ENCODE measurements around the gene CIAO2A. TPM values are rescaled to one million over a fixed set of nuclear protein-coding genes. Genes with fewer than 3 reads are reported as not detected.

The CIAO2A gene
- total RNA-seq, 1 donor from 2014 or later = 53.4 TPM

DNA sequence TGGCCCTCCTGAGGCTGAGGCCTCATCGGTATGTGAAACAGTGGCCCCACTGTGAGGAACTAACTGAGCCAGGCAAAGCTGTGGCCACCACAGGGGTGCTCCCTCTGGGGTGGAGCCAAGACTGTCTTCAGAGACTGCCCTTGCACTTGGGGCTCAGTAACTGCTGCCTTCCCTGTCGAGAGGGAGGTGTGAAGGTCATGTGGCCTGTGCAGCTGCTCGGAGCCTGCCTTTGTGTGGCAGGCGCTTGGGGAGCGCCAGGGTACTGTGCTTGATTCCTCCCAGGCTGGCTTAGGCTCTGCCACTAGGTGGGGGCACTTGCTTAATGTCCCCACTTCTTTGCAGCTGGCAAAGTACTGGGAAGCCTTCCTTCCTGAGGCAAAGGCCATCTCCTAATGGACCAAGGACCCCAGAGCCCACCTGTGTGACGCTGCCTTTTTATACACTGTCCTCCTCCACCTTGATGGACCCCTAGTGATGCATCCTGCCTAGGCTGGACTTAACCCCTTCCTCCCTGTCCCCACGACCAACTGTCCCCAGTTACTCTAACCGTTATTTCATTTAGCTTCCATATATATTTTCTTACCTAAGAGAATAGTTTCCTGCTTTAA, 43.7 kb upstream of the CIAO2A start:
- Mint-ChIP-seq H3K4me1 (ENCODE audit: low read depth, unreplicated experiment) (no peaks in the 10 kb centered on the region), H3K9me3 (ENCODE audit: unreplicated experiment) (no peaks in the 10 kb centered on the region), H3K27ac (ENCODE audit: unreplicated experiment) (no peak overlapping the region), H3K36me3 (ENCODE audit: low read depth, unreplicated experiment) (peaks cover 19% of the 10 kb centered on the region), H3K27me3 (ENCODE audit: low read depth, unreplicated experiment) (no peaks in the 10 kb centered on the region), H3K4me3 (ENCODE audit: unreplicated experiment) (no peak overlapping the region)
- no peak overlapping the region for H3K4me2 ChIP-seq (ENCODE audit: low read length)
- DNase-seq (ENCODE audit: low read depth) (no peak), FAIRE-seq (no peak)
- H3K36me3 ChIP-seq (ENCODE audit: insufficient read depth, low read length) = peaks cover 39% of the 10 kb centered on the region
- no peak overlapping the region for H2AFZ ChIP-seq (ENCODE audit: low read depth, low read length)
- H3K9ac ChIP-seq (ENCODE audit: low read length) = no peak overlapping the region
- H3K9me3 ChIP-seq (ENCODE audit: insufficient read depth, low read depth, low read length) = no peaks in the 10 kb centered on the region
- no peaks in the 10 kb centered on the region for H3K4me1 ChIP-seq (ENCODE audit: insufficient read depth, low read length)
- H3K27ac ChIP-seq (ENCODE audit: low read depth, low read length) = no peak overlapping the region
- no peak for TF ChIP-seq EZH2 (IDR thresholded peaks at IDR 0.05; ENCODE audit: insufficient read depth, low read length)
- TF ChIP-seq CTCF (IDR thresholded peaks at IDR 0.05; ENCODE audit: insufficient read depth, low read depth, low read length) = no peak
- peaks cover 23% of the 10 kb centered on the region for H4K20me1 ChIP-seq (ENCODE audit: insufficient read depth, low read length)
- no peak overlapping the region for H3K4me3 ChIP-seq (ENCODE audit: insufficient read depth, low read depth, low read length)
- no peaks in the 10 kb centered on the region for H3K27me3 ChIP-seq (ENCODE audit: insufficient read depth, low read length)
- H3K79me2 ChIP-seq (ENCODE audit: insufficient read depth, low read length) = no peaks in the 10 kb centered on the region

GRCh38 chr15:64136347-64136746, 42.7 kb upstream of the CIAO2A start:
- no peak overlapping the region for H3K4me2 ChIP-seq (ENCODE audit: low read length)
- Mint-ChIP-seq H3K4me3 (ENCODE audit: unreplicated experiment) (no peak overlapping the region), H3K9me3 (ENCODE audit: unreplicated experiment) (no peaks in the 10 kb centered on the region), H3K27me3 (ENCODE audit: low read depth, unreplicated experiment) (no peaks in the 10 kb centered on the region), H3K36me3 (ENCODE audit: low read depth, unreplicated experiment) (peaks cover 29% of the 10 kb centered on the region), H3K4me1 (ENCODE audit: low read depth, unreplicated experiment) (no peaks in the 10 kb centered on the region), H3K27ac (ENCODE audit: unreplicated experiment) (no peak overlapping the region)
- H4K20me1 ChIP-seq (ENCODE audit: insufficient read depth, low read length) = peaks cover 19% of the 10 kb centered on the region
- TF ChIP-seq CTCF (IDR thresholded peaks at IDR 0.05; ENCODE audit: insufficient read depth, low read depth, low read length) = no peak
- no peak for TF ChIP-seq EZH2 (IDR thresholded peaks at IDR 0.05; ENCODE audit: insufficient read depth, low read length)
- no peaks in the 10 kb centered on the region for H3K79me2 ChIP-seq (ENCODE audit: insufficient read depth, low read length)
- FAIRE-seq (no peak), DNase-seq (ENCODE audit: low read depth) (no peak)
- H3K27ac ChIP-seq (ENCODE audit: low read depth, low read length) = no peak overlapping the region
- no peaks in the 10 kb centered on the region for H3K4me1 ChIP-seq (ENCODE audit: insufficient read depth, low read length)
- no peak overlapping the region for H3K4me3 ChIP-seq (ENCODE audit: insufficient read depth, low read depth, low read length)
- H3K9me3 ChIP-seq (ENCODE audit: insufficient read depth, low read depth, low read length) = no peaks in the 10 kb centered on the region
- H3K27me3 ChIP-seq (ENCODE audit: insufficient read depth, low read length) = no peaks in the 10 kb centered on the region
- H3K9ac ChIP-seq (ENCODE audit: low read length) = no peak overlapping the region
- H3K36me3 ChIP-seq (ENCODE audit: insufficient read depth, low read length) = peaks cover 44% of the 10 kb centered on the region
- H2AFZ ChIP-seq (ENCODE audit: low read depth, low read length) = no peak overlapping the region

DNA sequence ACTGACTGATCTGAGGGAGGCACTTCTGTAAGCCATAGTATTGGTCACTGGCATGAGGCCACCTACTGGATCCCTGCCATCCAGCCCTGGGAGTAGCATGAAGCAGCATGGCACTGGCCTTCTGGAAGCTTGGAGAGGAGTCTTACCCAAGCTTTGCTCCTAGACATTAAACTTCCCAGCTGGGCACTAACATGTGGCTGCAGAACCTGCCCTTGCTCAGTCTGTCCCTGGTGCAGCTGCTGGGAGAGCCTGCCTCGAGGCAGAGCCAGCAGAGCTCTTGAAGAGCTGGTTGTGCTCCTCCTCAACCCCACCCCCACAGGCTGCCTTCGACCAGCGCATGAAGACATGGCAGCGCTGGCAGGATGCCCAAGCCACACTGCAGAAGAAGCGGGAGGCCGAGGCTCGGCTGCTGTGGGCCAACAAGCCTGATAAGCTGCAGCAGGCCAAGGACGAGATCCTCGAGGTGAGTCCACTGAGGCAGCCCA, 40.7 kb upstream of the CIAO2A start:
- no peaks in the 10 kb centered on the region for H3K9me3 Mint-ChIP-seq (ENCODE audit: unreplicated experiment)
- Histone ChIP-seq H4K20me1 (ENCODE audit: insufficient read depth, low read length) (peaks cover 19% of the 10 kb centered on the region), H2AFZ (ENCODE audit: low read depth, low read length) (no peak overlapping the region), H3K4me2 (ENCODE audit: low read length) (no peak overlapping the region), H3K27ac (ENCODE audit: low read depth, low read length) (no peak overlapping the region), H3K79me2 (ENCODE audit: insufficient read depth, low read length) (no peaks in the 10 kb centered on the region), H3K4me1 (ENCODE audit: insufficient read depth, low read length) (no peaks in the 10 kb centered on the region), H3K27me3 (ENCODE audit: insufficient read depth, low read length) (no peaks in the 10 kb centered on the region), H3K36me3 (ENCODE audit: insufficient read depth, low read length) (peaks cover 55% of the 10 kb centered on the region), H3K9ac (ENCODE audit: low read length) (no peak overlapping the region), H3K4me3 (ENCODE audit: insufficient read depth, low read depth, low read length) (no peak overlapping the region), H3K9me3 (ENCODE audit: insufficient read depth, low read depth, low read length) (no peaks in the 10 kb centered on the region)
- H3K27me3 Mint-ChIP-seq (ENCODE audit: low read depth, unreplicated experiment) = no peaks in the 10 kb centered on the region
- no peaks in the 10 kb centered on the region for H3K4me1 Mint-ChIP-seq (ENCODE audit: low read depth, unreplicated experiment)
- no peak overlapping the region for H3K4me3 Mint-ChIP-seq (ENCODE audit: unreplicated experiment)
- H3K36me3 Mint-ChIP-seq (ENCODE audit: low read depth, unreplicated experiment) = peaks cover 42% of the 10 kb centered on the region
- peak; percentile 20 for DNase-seq (ENCODE audit: low read depth)
- no peak for FAIRE-seq
- TF ChIP-seq CTCF (IDR thresholded peaks at IDR 0.05; ENCODE audit: insufficient read depth, low read depth, low read length) (no peak), EZH2 (IDR thresholded peaks at IDR 0.05; ENCODE audit: insufficient read depth, low read length) (no peak)
- H3K27ac Mint-ChIP-seq (ENCODE audit: unreplicated experiment) = no peak overlapping the region
